H1 (cell line): ENCODE data around the gene ZNF396. TPM values are rescaled to one million over a fixed set of nuclear protein-coding genes. Genes with fewer than 3 reads are reported as not detected.

Experiments
- CTCF ChIA-PET: fragments of 300-600 bp; sonication (Branson Sonifier 250); formaldehyde crosslinking; loops from one replicate; lab custom pipeline; 2021; ENCODE audit not compliant: partially characterized antibody; lab: Charles Lee
- POLR2A ChIA-PET: fragments of 300-600 bp; sonication (Branson Sonifier 250); formaldehyde crosslinking; loops from one replicate; lab custom pipeline; 2021; ENCODE audit warnings: inconsistent platforms; ENCODE audit not compliant: partially characterized antibody; lab: Charles Lee
- DNase-seq, 2 experiments: peaks; one replicate each; pipeline versions ENCODE4 v3.0.0 to v3.0.0-alpha.2; 2010 to 2022; ENCODE audit warnings: low spot score in 2 of 2, low read depth in 1 of 2, mixed read lengths in 1 of 2
- FAIRE-seq: peaks from 2 replicates; lab custom pipeline; 2011; peaks lifted over from hg19 to GRCh38; lab: Jason Lieb, UNC
- H2AFZ ChIP-seq: 2 replicates; pipeline ENCODE4 v1.8.1; 2012; ENCODE audit warnings: low read length, inconsistent platforms
- H2AK5ac ChIP-seq: 2 replicates; pipeline ENCODE4 v1.6.1; 2013; ENCODE audit warnings: low read depth, low read length
- H2BK120ac ChIP-seq: replicated peaks from 2 replicates; pipeline ENCODE3; 2013; ENCODE audit warnings: low read depth, low read length, inconsistent platforms
- H2BK12ac ChIP-seq: 2 replicates; pipeline ENCODE4 v1.6.1; 2013; ENCODE audit warnings: low read depth, low read length
- H2BK15ac ChIP-seq: 2 replicates; pipeline ENCODE4 v1.6.1; 2013; ENCODE audit warnings: low read length
- H2BK20ac ChIP-seq: 2 replicates; pipeline ENCODE4 v1.6.1; 2013; ENCODE audit warnings: low read length
- H2BK5ac ChIP-seq: 2 replicates; pipeline ENCODE4 v1.6.1; 2013; ENCODE audit warnings: low read depth, low read length
- H3K14ac ChIP-seq: 2 replicates; pipeline ENCODE4 v1.6.1; 2013; ENCODE audit warnings: inconsistent platforms; ENCODE audit not compliant: insufficient read length
- H3K18ac ChIP-seq: 2 replicates; pipeline ENCODE4 v1.6.1; 2013; ENCODE audit warnings: low read length; ENCODE audit errors: extremely low read depth
- H3K23ac ChIP-seq: 2 replicates; pipeline ENCODE4 v1.6.1; 2013; ENCODE audit warnings: inconsistent platforms; ENCODE audit not compliant: insufficient read length
- H3K23me2 ChIP-seq: 2 replicates; pipeline ENCODE4 v1.6.1; 2013; ENCODE audit warnings: low read depth, low read length
- H3K27ac ChIP-seq: 2 replicates; pipeline ENCODE4 v1.6.1; 2011; ENCODE audit warnings: low read depth, low read length, inconsistent platforms
- H3K27me3 ChIP-seq, 4 experiments: replicated peaks in 1 of 4; 1 replicate in 1 of 4; 2 replicates in 3 of 4; pipeline versions ENCODE4 v1.6.1 to v1.8.1; 2011 to 2013; ENCODE audit warnings: low read length in 3 of 4, mild to moderate bottlenecking in 3 of 4, inconsistent platforms in 2 of 4, mixed read lengths in 2 of 4, moderate library complexity in 1 of 4; ENCODE audit not compliant: control insufficient read depth in 3 of 4, insufficient read depth in 3 of 4; ENCODE audit errors: extremely low read depth in 1 of 4
- H3K36me3 ChIP-seq, 4 experiments: 2 replicates each; pipeline versions ENCODE4 v1.6.1 to v1.8.1; 2011 to 2013; ENCODE audit warnings: mild to moderate bottlenecking in 4 of 4, low read length in 3 of 4, moderate library complexity in 2 of 4, control low read depth in 1 of 4, inconsistent platforms in 1 of 4; ENCODE audit not compliant: insufficient read depth in 4 of 4, control insufficient read depth in 2 of 4
- H3K4ac ChIP-seq: replicated peaks from 2 replicates; pipeline ENCODE3; 2013; ENCODE audit warnings: low read length, low read depth, mixed read lengths, inconsistent platforms; ENCODE audit not compliant: insufficient read length
- H3K4me1 ChIP-seq, 4 experiments: replicated peaks in 1 of 4; 1 replicate in 1 of 4; 2 replicates in 3 of 4; pipeline versions ENCODE4 v1.6.1 to v1.8.1; 2011 to 2013; ENCODE audit warnings: low read length in 3 of 4, inconsistent platforms in 2 of 4, mixed read lengths in 1 of 4; ENCODE audit not compliant: insufficient read depth in 4 of 4, control insufficient read depth in 3 of 4
- H3K4me2 ChIP-seq, 2 experiments: 2 replicates each; pipeline versions ENCODE4 v1.6.1 to v1.8.1; 2011 to 2013; ENCODE audit warnings: low read depth in 2 of 2, low read length in 2 of 2, control low read depth in 1 of 2, inconsistent platforms in 1 of 2, mild to moderate bottlenecking in 1 of 2; ENCODE audit not compliant: insufficient read depth in 1 of 2
- H3K4me3 ChIP-seq, 4 experiments: fragments of 200-600, 300-600 bp in 1 of 4; sonication (generic), shearing (Covaris generic), sonication (Bioruptor Twin) in 1 of 4; 2 replicates each; pipeline versions ENCODE4 v1.5.1 to v1.8.1; 2011 to 2016; ENCODE audit warnings: low read length in 4 of 4, low read depth in 3 of 4, control low read depth in 2 of 4, inconsistent platforms in 2 of 4, mild to moderate bottlenecking in 2 of 4, mixed read lengths in 1 of 4, moderate library complexity in 1 of 4; ENCODE audit not compliant: insufficient read depth in 2 of 4; ENCODE audit errors: extremely low read depth in 1 of 4
- H3K56ac ChIP-seq: replicated peaks from 2 replicates; pipeline ENCODE3; 2013; ENCODE audit warnings: low read depth, mild to moderate bottlenecking, mixed read lengths, low read length, inconsistent platforms; ENCODE audit not compliant: insufficient read length
- H3K79me1 ChIP-seq: 2 replicates; pipeline ENCODE4 v1.6.1; 2013; ENCODE audit warnings: low read depth, low read length, control low read depth
- H3K79me2 ChIP-seq, 2 experiments: 2 replicates each; pipeline versions ENCODE4 v1.6.1 to v1.8.1; 2012 to 2013; ENCODE audit warnings: low read length in 2 of 2, mild to moderate bottlenecking in 2 of 2, inconsistent platforms in 1 of 2; ENCODE audit not compliant: insufficient read depth in 2 of 2, control insufficient read depth in 1 of 2
- H3K9ac ChIP-seq, 4 experiments: replicated peaks in 1 of 4; 1 replicate in 1 of 4; 2 replicates in 3 of 4; pipeline versions ENCODE4 v1.6.1 to v1.8.1; 2011 to 2013; ENCODE audit warnings: low read depth in 3 of 4, low read length in 3 of 4, control low read depth in 2 of 4, mild to moderate bottlenecking in 2 of 4, moderate library complexity in 2 of 4, inconsistent platforms in 1 of 4; ENCODE audit errors: extremely low read depth in 1 of 4
- H3K9me3 ChIP-seq, 2 experiments: 2 replicates each; pipeline versions ENCODE4 v1.6.1 to v1.8.1; 2012 to 2013; ENCODE audit warnings: mild to moderate bottlenecking in 2 of 2, moderate library complexity in 2 of 2, control low read depth in 1 of 2, inconsistent platforms in 1 of 2, low read depth in 1 of 2, low read length in 1 of 2, mixed read lengths in 1 of 2; ENCODE audit not compliant: insufficient read depth in 2 of 2
- H4K20me1 ChIP-seq, 2 experiments: replicated peaks in 1 of 2; 2 replicates each; pipeline versions ENCODE3 to v1.8.1; 2011 to 2013; ENCODE audit warnings: inconsistent platforms in 2 of 2, low read length in 2 of 2, mild to moderate bottlenecking in 1 of 2; ENCODE audit not compliant: insufficient read depth in 2 of 2, control insufficient read depth in 1 of 2
- H4K5ac ChIP-seq: 2 replicates; pipeline ENCODE4 v1.6.1; 2013; ENCODE audit warnings: low read length, low read depth, mixed read lengths, inconsistent platforms; ENCODE audit not compliant: insufficient read length
- H4K8ac ChIP-seq: 2 replicates; pipeline ENCODE4 v1.8.0; 2013; ENCODE audit warnings: mild to moderate bottlenecking, moderate library complexity, low read length, inconsistent platforms; ENCODE audit not compliant: insufficient read depth; ENCODE audit errors: extremely low read depth
- H4K91ac ChIP-seq: replicated peaks from 2 replicates; pipeline ENCODE3; 2013; ENCODE audit warnings: low read length, mixed read lengths, inconsistent platforms; ENCODE audit not compliant: insufficient read length
- BACH1 ChIP-seq: IDR thresholded peaks from 2 replicates; pipeline ENCODE4 v1.6.1; 2012; ENCODE audit warnings: low read length, improper control_type of control experiment
- BRCA1 ChIP-seq: IDR thresholded peaks from 2 replicates; pipeline ENCODE4 v1.6.1; 2012; ENCODE audit warnings: low read depth, low read length, improper control_type of control experiment
- EGR1 ChIP-seq: IDR thresholded peaks from 2 replicates; pipeline ENCODE4 v1.6.1; 2011; ENCODE audit warnings: low read depth, low read length, borderline replicate concordance
- TAF1 ChIP-seq: IDR thresholded peaks from 2 replicates; pipeline ENCODE4 v1.6.1; 2011; ENCODE audit warnings: mild to moderate bottlenecking, low read depth, low read length
- TAF7 ChIP-seq: optimal IDR thresholded peaks from 2 replicates; pipeline ENCODE3; 2011; ENCODE audit warnings: low read depth, mild to moderate bottlenecking, inconsistent platforms, low read length, moderate library complexity, borderline replicate concordance
- WGBS, 2 experiments: shearing (Covaris generic) in 1 of 2; methylation state at CpG; one replicate each; pipeline versions ENCODE4 v1.1.6 to v1.1.7; 2013 to 2015; ENCODE audit warnings: low lambda C conversion rate in 2 of 2, mixed read lengths in 2 of 2, inconsistent platforms in 1 of 2, low coverage in 1 of 2, missing lambda C conversion rate in 1 of 2; ENCODE audit not compliant: insufficient replicate concordance in 2 of 2, insufficient coverage in 1 of 2, insufficient read length in 1 of 2; ENCODE audit errors: extremely low coverage in 1 of 2, missing lambda C conversion rate in 1 of 2; 5-methylcytosine and 5-hydroxymethylcytosine counted together
- polyA plus RNA-seq, 7 experiments: library from polyadenylated mRNA; depleted of rRNA in 3 of 7; stranded (reverse) in 5 of 7; unstranded in 2 of 7; fragments of >200 nt in 5 of 7; fragments of 200-250 nt in 2 of 7; gene quantifications; 1 replicate in 5 of 7; 2 replicates in 1 of 7; 4 replicates in 1 of 7; pipeline versions ENCODE4 v1.2.1 to v1.2.3, GENCODE V29; 2011 to 2013; ENCODE audit warnings: missing spikeins in 2 of 7, mixed read lengths in 2 of 7
- total RNA-seq: library from RNA; stranded (reverse); fragmentation: NEBNext Ultra II Directional; extraction: Animal tissue kit (Norgen Biotek cat#: 25700); gene quantifications from 2 replicates; pipeline ENCODE4 v1.2.1, GENCODE V29; 2021

ZNF396 gene
- total and polyA plus RNA-seq, 2 of the 8 experiments (the other 6 are each of a cell fraction or from before 2014, with no cell fraction given) = 0.44 to 0.74 TPM

GRCh38 chr18:35410561-35410960, 33.4 kb upstream of the ZNF396 start:
- TF ChIP-seq TAF1 = no peak
- TF ChIP-seq TAF7 = no peak
- TF ChIP-seq BRCA1 = no peak
- no peak for TF ChIP-seq EGR1
- TF ChIP-seq BACH1 = no peak
- no peak overlapping the region for H3K23ac ChIP-seq
- H2BK5ac ChIP-seq = no peak overlapping the region
- H3K36me3 ChIP-seq = no peaks in the 10 kb centered on the region
- H2AK5ac ChIP-seq = no peak overlapping the region
- no peak overlapping the region for H3K56ac ChIP-seq
- no peak overlapping the region for H4K5ac ChIP-seq
- no peak overlapping the region for H2BK20ac ChIP-seq
- H3K79me2 ChIP-seq = no peaks in the 10 kb centered on the region
- H3K79me1 ChIP-seq = no peaks in the 10 kb centered on the region
- no peak overlapping the region for H2BK15ac ChIP-seq
- no peaks in the 10 kb centered on the region for H3K9me3 ChIP-seq
- ChIA-PET CTCF (interaction anchor here (0.6 to 1.6 kb wide), 3 partner anchors 149 to 252 kb away, joined by 3 to 4 read pairs (median 3); no protein-coding TSS in a partner anchor), POLR2A (no interaction called here)
- no peaks in the 10 kb centered on the region for H4K20me1 ChIP-seq
- H2AFZ ChIP-seq = no peak overlapping the region
- 91% methylated on average over 7 of the region's 7 CpGs; no CpG with 5 or more reads in 1 of the 2 experiments for WGBS, 2 experiments
- no peak overlapping the region for H2BK120ac ChIP-seq
- no peak overlapping the region for H3K14ac ChIP-seq
- no peak for FAIRE-seq
- no peak overlapping the region for H3K18ac ChIP-seq
- DNase-seq = no peak
- no peaks in the 10 kb centered on the region for H3K4me1 ChIP-seq
- no peak overlapping the region for H3K4me2 ChIP-seq
- H3K23me2 ChIP-seq = no peaks in the 10 kb centered on the region; the same call in 1 of the 2 replicates
- no peak overlapping the region for H4K91ac ChIP-seq
- H2BK12ac ChIP-seq = no peak overlapping the region; the same call in 1 of the 2 replicates
- no peak overlapping the region for H3K9ac ChIP-seq
- no peaks in the 10 kb centered on the region for H3K27me3 ChIP-seq
- H3K4ac ChIP-seq = no peak overlapping the region
- no peak overlapping the region for H3K4me3 ChIP-seq
- no peak overlapping the region for H3K27ac ChIP-seq
- H4K8ac ChIP-seq = no peak overlapping the region
